Measurements from ENCODE around the gene PARP3. TPM values are rescaled to one million over a fixed set of nuclear protein-coding genes. Genes with fewer than 3 reads are reported as not detected.

Gene PARP3
- total and polyA plus RNA-seq, 9 of the 15 experiments (the other 6 are each of a cell fraction or from before 2014, with no cell fraction given): 0.46 to 6.6 (median 4.5) TPM

DNA sequence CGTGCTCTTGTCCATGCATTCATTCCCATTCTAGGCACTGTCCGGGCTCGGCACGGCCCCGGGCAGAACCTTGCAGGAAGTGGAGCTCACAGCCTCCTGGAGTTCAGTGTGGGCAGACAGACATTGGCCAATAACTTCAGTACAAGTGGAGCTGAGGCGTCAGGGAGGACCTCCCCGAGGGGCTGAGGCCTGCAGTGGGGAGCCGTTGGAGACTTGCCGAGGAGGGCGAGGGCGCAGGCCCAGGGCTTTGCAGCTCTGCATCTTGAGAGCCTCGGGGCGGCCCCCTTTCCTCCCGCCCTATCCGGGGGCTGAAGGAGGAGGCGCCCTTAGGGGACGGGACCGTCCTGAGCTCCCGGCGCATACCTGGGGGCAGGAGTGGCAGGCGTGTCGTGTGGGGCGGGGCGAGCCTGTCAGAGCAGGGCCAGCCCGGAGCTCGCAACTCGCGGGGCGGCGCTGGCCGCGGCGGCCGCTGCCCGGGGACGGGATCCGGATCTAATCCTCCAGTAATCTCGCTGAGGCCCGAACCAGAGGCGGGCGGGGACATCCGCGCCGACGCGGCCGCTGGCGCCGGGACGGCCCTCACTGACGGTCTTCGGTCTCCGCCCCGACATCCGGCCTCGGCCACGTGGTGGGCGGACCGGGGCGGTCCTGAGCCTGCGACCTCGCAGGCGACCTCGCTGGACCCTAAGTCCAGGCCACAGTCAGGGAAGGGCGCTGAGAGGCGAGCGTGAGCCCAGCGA, 40.8 kb downstream of the PARP3 start, which contains the start of gene ACY1 (continued):
- TF ChIP-seq, protein P1, sequence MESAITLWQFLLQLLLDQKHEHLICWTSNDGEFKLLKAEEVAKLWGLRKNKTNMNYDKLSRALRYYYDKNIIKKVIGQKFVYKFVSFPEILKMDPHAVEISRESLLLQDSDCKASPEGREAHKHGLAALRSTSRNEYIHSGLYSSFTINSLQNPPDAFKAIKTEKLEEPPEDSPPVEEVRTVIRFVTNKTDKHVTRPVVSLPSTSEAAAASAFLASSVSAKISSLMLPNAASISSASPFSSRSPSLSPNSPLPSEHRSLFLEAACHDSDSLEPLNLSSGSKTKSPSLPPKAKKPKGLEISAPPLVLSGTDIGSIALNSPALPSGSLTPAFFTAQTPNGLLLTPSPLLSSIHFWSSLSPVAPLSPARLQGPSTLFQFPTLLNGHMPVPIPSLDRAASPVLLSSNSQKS (CRISPR knock-in tag; IDR thresholded peaks at IDR 0.05): no peak
- TF ChIP-seq ZNF76 (CRISPR knock-in tag; IDR thresholded peaks at IDR 0.05; ENCODE audit: borderline replicate concordance): no peak
- peak; percentile 87 for TF ChIP-seq TBP (optimal IDR thresholded peaks at IDR 0.05; ENCODE audit: low read depth, low read length)
- TF ChIP-seq, protein P2, sequence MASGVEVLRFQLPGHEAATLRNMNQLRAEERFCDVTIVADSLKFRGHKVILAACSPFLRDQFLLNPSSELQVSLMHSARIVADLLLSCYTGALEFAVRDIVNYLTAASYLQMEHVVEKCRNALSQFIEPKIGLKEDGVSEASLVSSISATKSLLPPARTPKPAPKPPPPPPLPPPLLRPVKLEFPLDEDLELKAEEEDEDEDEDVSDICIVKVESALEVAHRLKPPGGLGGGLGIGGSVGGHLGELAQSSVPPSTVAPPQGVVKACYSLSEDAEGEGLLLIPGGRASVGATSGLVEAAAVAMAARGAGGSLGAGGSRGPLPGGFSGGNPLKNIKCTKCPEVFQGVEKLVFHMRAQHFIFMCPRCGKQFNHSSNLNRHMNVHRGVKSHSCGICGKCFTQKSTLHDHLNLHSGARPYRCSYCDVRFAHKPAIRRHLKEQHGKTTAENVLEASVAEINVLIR (CRISPR knock-in tag; IDR thresholded peaks at IDR 0.05): no peak
- no peak for TF ChIP-seq XRCC4 (IDR thresholded peaks at IDR 0.05; ENCODE audit: extremely low read depth, insufficient read depth, insufficient read length)
- TF ChIP-seq, protein P3, sequence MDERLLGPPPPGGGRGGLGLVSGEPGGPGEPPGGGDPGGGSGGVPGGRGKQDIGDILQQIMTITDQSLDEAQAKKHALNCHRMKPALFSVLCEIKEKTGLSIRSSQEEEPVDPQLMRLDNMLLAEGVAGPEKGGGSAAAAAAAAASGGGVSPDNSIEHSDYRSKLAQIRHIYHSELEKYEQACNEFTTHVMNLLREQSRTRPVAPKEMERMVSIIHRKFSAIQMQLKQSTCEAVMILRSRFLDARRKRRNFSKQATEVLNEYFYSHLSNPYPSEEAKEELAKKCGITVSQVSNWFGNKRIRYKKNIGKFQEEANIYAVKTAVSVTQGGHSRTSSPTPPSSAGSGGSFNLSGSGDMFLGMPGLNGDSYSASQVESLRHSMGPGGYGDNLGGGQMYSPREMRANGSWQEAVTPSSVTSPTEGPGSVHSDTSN (CRISPR knock-in tag; IDR thresholded peaks at IDR 0.05; ENCODE audit: low read depth): no peak
- TF ChIP-seq, protein P3 (tag; conservative IDR thresholded peaks at IDR 0.05; ENCODE audit: low read depth): no peak
- no peak for TF ChIP-seq ZNF184 (CRISPR knock-in tag; IDR thresholded peaks at IDR 0.05)
- no peak for TF ChIP-seq MCM2 (IDR thresholded peaks at IDR 0.05; ENCODE audit: low read depth)
- no peak for TF ChIP-seq MEF2A (IDR thresholded peaks at IDR 0.05; ENCODE audit: control insufficient read depth, low read depth, low read length)
- TF ChIP-seq, protein P4, sequence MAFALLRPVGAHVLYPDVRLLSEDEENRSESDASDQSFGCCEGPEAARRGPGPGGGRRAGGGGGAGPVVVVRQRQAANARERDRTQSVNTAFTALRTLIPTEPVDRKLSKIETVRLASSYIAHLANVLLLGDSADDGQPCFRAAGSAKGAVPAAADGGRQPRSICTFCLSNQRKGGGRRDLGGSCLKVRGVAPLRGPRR (CRISPR knock-in tag; IDR thresholded peaks at IDR 0.05): no peak
- TF ChIP-seq, protein P5, sequence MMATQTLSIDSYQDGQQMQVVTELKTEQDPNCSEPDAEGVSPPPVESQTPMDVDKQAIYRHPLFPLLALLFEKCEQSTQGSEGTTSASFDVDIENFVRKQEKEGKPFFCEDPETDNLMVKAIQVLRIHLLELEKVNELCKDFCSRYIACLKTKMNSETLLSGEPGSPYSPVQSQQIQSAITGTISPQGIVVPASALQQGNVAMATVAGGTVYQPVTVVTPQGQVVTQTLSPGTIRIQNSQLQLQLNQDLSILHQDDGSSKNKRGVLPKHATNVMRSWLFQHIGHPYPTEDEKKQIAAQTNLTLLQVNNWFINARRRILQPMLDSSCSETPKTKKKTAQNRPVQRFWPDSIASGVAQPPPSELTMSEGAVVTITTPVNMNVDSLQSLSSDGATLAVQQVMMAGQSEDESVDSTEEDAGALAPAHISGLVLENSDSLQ (IDR thresholded peaks at IDR 0.05): peak; percentile 77
- TF ChIP-seq, protein P6, sequence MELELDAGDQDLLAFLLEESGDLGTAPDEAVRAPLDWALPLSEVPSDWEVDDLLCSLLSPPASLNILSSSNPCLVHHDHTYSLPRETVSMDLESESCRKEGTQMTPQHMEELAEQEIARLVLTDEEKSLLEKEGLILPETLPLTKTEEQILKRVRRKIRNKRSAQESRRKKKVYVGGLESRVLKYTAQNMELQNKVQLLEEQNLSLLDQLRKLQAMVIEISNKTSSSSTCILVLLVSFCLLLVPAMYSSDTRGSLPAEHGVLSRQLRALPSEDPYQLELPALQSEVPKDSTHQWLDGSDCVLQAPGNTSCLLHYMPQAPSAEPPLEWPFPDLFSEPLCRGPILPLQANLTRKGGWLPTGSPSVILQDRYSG (tag; conservative IDR thresholded peaks at IDR 0.05; ENCODE audit: low read depth): no peak
- no peak for TF ChIP-seq HDAC3 (IDR thresholded peaks at IDR 0.05; ENCODE audit: borderline replicate concordance, partially characterized antibody)
- peak; percentile 13 for TF ChIP-seq HNRNPLL (IDR thresholded peaks at IDR 0.05; ENCODE audit: low read depth, low read length, poor library complexity, severe bottlenecking)
- no peak for TF ChIP-seq THRAP3 (IDR thresholded peaks at IDR 0.05; ENCODE audit: borderline replicate concordance)
- no peak for TF ChIP-seq EWSR1 (IDR thresholded peaks at IDR 0.05; ENCODE audit: borderline replicate concordance, low read depth, partially characterized antibody)
- TF ChIP-seq E2F3 (CRISPR knock-in tag; IDR thresholded peaks at IDR 0.05): no peak
- no peak for TF ChIP-seq HDAC8 (tag; IDR thresholded peaks at IDR 0.05)
- no peak for TF ChIP-seq SRSF3 (IDR thresholded peaks at IDR 0.05; ENCODE audit: insufficient read depth, low read length)
